Esophagus muscularis mucosa (tissue), 4 donors: ENCODE results near the gene TTC29.

ENCODE experiments used
- CTCF ChIP-seq, 3 experiments: fragments of 200-600 bp in 2 of 3; fragments of 450-650 bp in 1 of 3; sonication (generic) in 2 of 3; IDR thresholded peaks; one replicate each; pipeline ENCODE4 v1.5.1; 2017 to 2019; ENCODE audit warnings: antibody characterized with exemption in 3 of 3, mild to moderate bottlenecking in 2 of 3, moderate library complexity in 1 of 3
- EP300 ChIP-seq: sonication (generic); formaldehyde crosslinking; IDR thresholded peaks from one replicate; pipeline ENCODE4 v1.6.1; 2017; ENCODE audit warnings: antibody characterized with exemption
- POLR2A ChIP-seq: fragments of 450-650 bp; IDR thresholded peaks from one replicate; pipeline ENCODE4 v1.6.1; 2017; ENCODE audit warnings: antibody characterized with exemption, moderate library complexity, mild to moderate bottlenecking, low read depth
- POLR2AphosphoS5 ChIP-seq, 2 donors: sonication (generic); formaldehyde crosslinking; IDR thresholded peaks; one replicate each; pipeline ENCODE4 v1.6.1; 2017; ENCODE audit warnings: antibody characterized with exemption in 2 of 2

- TF ChIP-seq CTCF (IDR thresholded peaks at IDR 0.05) (no peak), POLR2AphosphoS5 (IDR thresholded peaks at IDR 0.05) (no peak), EP300 (no peak), POLR2A (no peak)
Observed at GRCh38 chr4:146972036-146972435, 26.4 kb upstream of the TTC29 start.
